OCI-LY3 (cell line): Measurements from ENCODE around the gene SPECC1L.

Source experiments
- EZH2phosphoT487 ChIP-seq: fragments of 200-600 bp; shearing (Covaris generic); IDR thresholded peaks from 2 replicates; pipeline ENCODE4 v1.6.1; 2018; ENCODE audit warnings: antibody characterized with exemption, mixed run types, low read depth
- TF ChIP-seq, protein P1 (sequence below): fragments of 200-600, 300-600 bp; sonication (generic); IDR thresholded peaks from 2 replicates; pipeline ENCODE4 v1.5.1; 2014; ENCODE audit warnings: antibody characterized with exemption, low read length, low read depth

DNA sequence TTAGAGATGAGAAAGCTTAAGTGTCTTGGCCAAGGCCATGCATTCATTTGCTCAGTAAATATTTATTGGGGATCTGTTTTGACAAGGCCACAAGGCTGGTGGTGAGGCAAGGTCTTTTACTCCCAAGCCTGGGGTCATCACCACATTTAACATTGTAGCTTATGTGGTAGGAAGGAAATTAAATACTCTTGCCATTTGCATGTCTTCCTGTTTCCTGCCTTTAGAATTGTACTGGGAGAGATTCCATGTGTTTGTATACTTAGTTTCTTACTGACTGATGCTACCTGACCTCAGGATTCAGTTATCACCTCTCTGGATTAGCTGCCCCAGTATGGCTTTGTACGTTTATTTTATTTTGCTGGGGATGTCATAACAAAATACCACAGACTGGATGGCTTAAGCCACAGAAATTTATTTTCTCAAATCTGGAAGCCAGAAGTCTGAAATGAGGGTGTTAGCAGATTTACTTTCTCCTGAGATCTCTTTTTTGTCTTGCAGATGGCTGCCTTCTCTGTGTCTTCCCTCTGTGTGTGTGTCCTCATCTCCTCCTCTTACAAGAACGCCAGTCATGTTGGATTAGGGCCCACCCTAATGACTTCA lies 44.8 kb downstream of the SPECC1L start:
- TF ChIP-seq, protein P1, sequence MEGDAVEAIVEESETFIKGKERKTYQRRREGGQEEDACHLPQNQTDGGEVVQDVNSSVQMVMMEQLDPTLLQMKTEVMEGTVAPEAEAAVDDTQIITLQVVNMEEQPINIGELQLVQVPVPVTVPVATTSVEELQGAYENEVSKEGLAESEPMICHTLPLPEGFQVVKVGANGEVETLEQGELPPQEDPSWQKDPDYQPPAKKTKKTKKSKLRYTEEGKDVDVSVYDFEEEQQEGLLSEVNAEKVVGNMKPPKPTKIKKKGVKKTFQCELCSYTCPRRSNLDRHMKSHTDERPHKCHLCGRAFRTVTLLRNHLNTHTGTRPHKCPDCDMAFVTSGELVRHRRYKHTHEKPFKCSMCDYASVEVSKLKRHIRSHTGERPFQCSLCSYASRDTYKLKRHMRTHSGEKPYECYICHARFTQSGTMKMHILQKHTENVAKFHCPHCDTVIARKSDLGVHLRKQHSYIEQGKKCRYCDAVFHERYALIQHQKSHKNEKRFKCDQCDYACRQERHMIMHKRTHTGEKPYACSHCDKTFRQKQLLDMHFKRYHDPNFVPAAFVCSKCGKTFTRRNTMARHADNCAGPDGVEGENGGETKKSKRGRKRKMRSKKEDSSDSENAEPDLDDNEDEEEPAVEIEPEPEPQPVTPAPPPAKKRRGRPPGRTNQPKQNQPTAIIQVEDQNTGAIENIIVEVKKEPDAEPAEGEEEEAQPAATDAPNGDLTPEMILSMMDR: no peak
- TF ChIP-seq EZH2phosphoT487: no peak
